Measurements from ENCODE around the gene STK10. TPM values are rescaled to one million over a fixed set of nuclear protein-coding genes. Genes with fewer than 3 reads are reported as not detected.

Gene STK10
- total RNA-seq, 1 experiment from 2014 or later: 22.9 TPM

GRCh38 chr5:172162323-172162986 lies 25.6 kb downstream of the STK10 start:
- TF ChIP-seq CTCF (IDR thresholded peaks at IDR 0.05 in 2 of 3, conservative IDR thresholded peaks at IDR 0.05 in 1 of 3; ENCODE audit: borderline replicate concordance in 1 of 3, insufficient read depth in 1 of 3, low read depth in 2 of 3, low read length in 2 of 3) (no peak), ELF1 (IDR thresholded peaks at IDR 0.05; ENCODE audit: borderline replicate concordance, low read depth) (no peak), SP1 (IDR thresholded peaks at IDR 0.05; ENCODE audit: low read depth) (no peak), TCF7L2 (IDR thresholded peaks at IDR 0.05; ENCODE audit: borderline replicate concordance, extremely low read depth, insufficient read depth, insufficient read length) (no peak), SRF (IDR thresholded peaks at IDR 0.05; ENCODE audit: low read depth) (no peak), YY1 (IDR thresholded peaks at IDR 0.05; ENCODE audit: extremely low read depth, insufficient replicate concordance, low read depth, low read length) (no peak), ATF3 (IDR thresholded peaks at IDR 0.05) (no peak)
- ChIA-PET POLR2A (no interaction called here), RAD21 (ENCODE audit: low non-redundant PET in 1 of 2, low total read pairs in 2 of 2, uncharacterized antibody in 2 of 2, unreplicated experiment in 2 of 2) (interaction anchor here in 1 of 2 experiments (0.6 kb wide), 2 partner anchors 11 to 20 kb away, joined by 3 read pairs; no protein-coding TSS in a partner anchor), CTCF (no interaction called here)
- H3K27me3 ChIP-seq (ENCODE audit: insufficient read depth, low read length): no peaks in the 10 kb centered on the region
- ATAC-seq (peak; percentile 42; the same call in 1 of the 2 replicates), DNase-seq (ENCODE audit: low read depth, low spot score) (no peak)
- no peaks in the 10 kb centered on the region for H3K36me3 ChIP-seq (ENCODE audit: control insufficient read depth in 1 of 2, insufficient read depth in 2 of 2, low read length in 2 of 2)
- H3K4me3 ChIP-seq (replicated peaks in 1 of 2; ENCODE audit: low read depth in 1 of 2, low read length in 2 of 2): no peak overlapping the region
- no peaks in the 10 kb centered on the region for H3K9me3 ChIP-seq (ENCODE audit: control insufficient read depth in 1 of 2, insufficient read depth in 1 of 2, low read depth in 1 of 2, low read length in 2 of 2)
- H3K4me1 ChIP-seq (ENCODE audit: control insufficient read depth in 1 of 2, insufficient read depth in 2 of 2, low read length in 2 of 2): no peaks in the 10 kb centered on the region; a peak in 2 of 4 replicates
- H3K9me2 ChIP-seq (ENCODE audit: insufficient read depth): no peaks in the 10 kb centered on the region
- no TSS peak for BruUV-seq (replicated peaks)
- no peak overlapping the region for H3K4me2 ChIP-seq (ENCODE audit: low read length)
- no peaks in the 10 kb centered on the region for H4K20me1 ChIP-seq (ENCODE audit: insufficient read depth)
- H3K27ac ChIP-seq (ENCODE audit: low read depth, low read length): no peak overlapping the region
- intact Hi-C loops (cut with micrococcal nuclease): no loop called here
- H3K9ac ChIP-seq (ENCODE audit: low read length): no peak overlapping the region
- no peak overlapping the region for H2AFZ ChIP-seq (ENCODE audit: low read depth, low read length, poor library complexity, severe bottlenecking)
- no peaks in the 10 kb centered on the region; the same call in 1 of the 2 replicates for H3K79me2 ChIP-seq (ENCODE audit: insufficient read depth, low read length)
